Hematopoietic multipotent progenitor cell treated with erythropoietin and hydrocortisone succinate and interleukin-3 and kit ligand, for 15 days (in vitro differentiated cells): Measurements from ENCODE around the gene TIAL1.
"Not testable (repeated sequence)": the region's sequence is repeated elsewhere in the genome, so short reads cannot be mapped to it uniquely, and the experiment has no call there.

Experiments
- DNase-seq: peaks from one replicate; pipeline ENCODE4 v3.0.0-alpha.2; 2015; ENCODE audit warnings: low spot score

Gene TIAL1

GRCh38 chr10:119549247-119549999, 47.3 kb downstream of the TIAL1 start:
- no peak for DNase-seq

- DNase-seq = no peak
Measured at GRCh38 chr10:119546009-119546408, 50.8 kb downstream of the TIAL1 start.

- DNase-seq = no peak
Measured at GRCh38 chr10:119545310-119545709, 51.5 kb downstream of the TIAL1 start.

- DNase-seq = no peak
Measured at GRCh38 chr10:119543814-119544642, 52.7 kb downstream of the TIAL1 start.

- peak; percentile 57 for DNase-seq
Measured at GRCh38 chr10:119542988-119543813, 53.6 kb downstream of the TIAL1 start.

- peak; percentile 84 for DNase-seq
Measured at GRCh38 chr10:119542357-119542987, 54.3 kb downstream of the TIAL1 start, which contains the start of gene RGS10. RGS10 (minus strand) TSS chr10:119542719; CDS start chr10:119542638, 81 bp downstream.

- peak; percentile 42 for DNase-seq
Measured at GRCh38 chr10:119541459-119542356, 55.1 kb downstream of the TIAL1 start.

GRCh38 chr10:119541046-119541445, 55.7 kb downstream of the TIAL1 start:
- DNase-seq = no peak

GRCh38 chr10:119540038-119540437, 56.7 kb downstream of the TIAL1 start:
- DNase-seq = no peak

- peak; percentile 43 for DNase-seq
Measured at GRCh38 chr10:119539359-119539825, 57.4 kb downstream of the TIAL1 start.

- peak; percentile 82 for DNase-seq
Measured at GRCh38 chr10:119538632-119539358, 58.0 kb downstream of the TIAL1 start.

- no peak for DNase-seq
Measured at GRCh38 chr10:119537953-119538630, 58.7 kb downstream of the TIAL1 start.

GRCh38 chr10:119536508-119537025, 60.2 kb downstream of the TIAL1 start:
- no peak for DNase-seq

- no peak for DNase-seq
Measured at GRCh38 chr10:119535837-119536507, 60.8 kb downstream of the TIAL1 start.

GRCh38 chr10:119535305-119535704, 61.5 kb downstream of the TIAL1 start:
- DNase-seq = no peak

- DNase-seq = no peak
Measured at GRCh38 chr10:119533473-119533872, 63.3 kb downstream of the TIAL1 start.

GRCh38 chr10:119532791-119533190, 64.0 kb downstream of the TIAL1 start:
- not testable (repeated sequence) for DNase-seq

GRCh38 chr10:119532251-119532650, 64.5 kb downstream of the TIAL1 start:
- not testable (repeated sequence) for DNase-seq
